GM18951 (cell line): ENCODE measurements around the gene AFF3.
"Not testable (repeated sequence)": the region's sequence is repeated elsewhere in the genome, so short reads cannot be mapped to it uniquely, and the experiment has no call there.

Experiments
- POLR2A ChIP-seq: IDR thresholded peaks from 4 replicates; pipeline ENCODE4 v1.6.1; 2011; ENCODE audit warnings: mild to moderate bottlenecking; ENCODE audit not compliant: insufficient read length, insufficient read depth; ENCODE audit errors: extremely low read depth
- in situ Hi-C: fragments of 300-500 bp; cut with MboI; formaldehyde crosslinking; loops from one replicate; pipeline ENCODE4 v1.12.0; 2022; ENCODE audit warnings: low sequenced_read_pairs, mixed read lengths, inconsistent platforms; ENCODE audit not compliant: unreplicated experiment

The AFF3 gene

GRCh38 chr2:100082302-100082978, 60.0 kb downstream of the AFF3 start:
- in situ Hi-C loops: not testable (repeated sequence)

- in situ Hi-C loops: no loop called here
- TF ChIP-seq POLR2A: no peak
Measured at GRCh38 chr2:100077935-100078334, 64.5 kb downstream of the AFF3 start.

- in situ Hi-C loops: no loop called here
- TF ChIP-seq POLR2A: no peak
Measured at GRCh38 chr2:100077456-100077855, 64.9 kb downstream of the AFF3 start.

GRCh38 chr2:100075532-100075931, 66.9 kb downstream of the AFF3 start:
- TF ChIP-seq POLR2A: no peak
- in situ Hi-C loops: no loop called here

- in situ Hi-C loops: no loop called here
- no peak for TF ChIP-seq POLR2A
Measured at GRCh38 chr2:100073110-100073509, 69.3 kb downstream of the AFF3 start.

- in situ Hi-C loops: no loop called here
- TF ChIP-seq POLR2A: no peak
Measured at GRCh38 chr2:100072503-100072902, 69.9 kb downstream of the AFF3 start.

GRCh38 chr2:100071335-100072043, 70.9 kb downstream of the AFF3 start:
- in situ Hi-C loops: no loop called here
- TF ChIP-seq POLR2A: no peak

- no peak for TF ChIP-seq POLR2A
Measured at GRCh38 chr2:100070078-100070477, 72.3 kb downstream of the AFF3 start.

GRCh38 chr2:100068395-100068794, 74.0 kb downstream of the AFF3 start:
- in situ Hi-C loops: no loop called here
- no peak for TF ChIP-seq POLR2A

More at GRCh38 chr2:100070078-100070477, 72.3 kb downstream of the AFF3 start:
- in situ Hi-C loops: no loop called here

GRCh38 chr2:100067784-100068183, 74.6 kb downstream of the AFF3 start:
- in situ Hi-C loops: no loop called here
- no peak for TF ChIP-seq POLR2A

GRCh38 chr2:100066856-100067255, 75.5 kb downstream of the AFF3 start:
- in situ Hi-C loops: no loop called here
- TF ChIP-seq POLR2A: no peak

GRCh38 chr2:100066246-100066645, 76.1 kb downstream of the AFF3 start:
- TF ChIP-seq POLR2A: no peak

GRCh38 chr2:100064592-100065428, 77.6 kb downstream of the AFF3 start:
- TF ChIP-seq POLR2A: no peak
- in situ Hi-C loops: no loop called here

More at GRCh38 chr2:100066246-100066645, 76.1 kb downstream of the AFF3 start:
- in situ Hi-C loops: no loop called here

- in situ Hi-C loops: no loop called here
- no peak for TF ChIP-seq POLR2A
Measured at GRCh38 chr2:100064165-100064564, 78.2 kb downstream of the AFF3 start.

GRCh38 chr2:100063459-100063953, 78.9 kb downstream of the AFF3 start:
- TF ChIP-seq POLR2A: no peak
- in situ Hi-C loops: no loop called here
